Caco-2 (cell line): Measurements from ENCODE around the gene LRRC7. TPM values are rescaled to one million over a fixed set of nuclear protein-coding genes. Genes with fewer than 3 reads are reported as not detected.

ENCODE experiments used
- BruUV-seq: library from RNA; stranded (reverse); fragments of 400-500 nt; replicated peaks from 2 replicates; lab custom pipeline; 2021; lab: Mats Ljungman, UMichigan
- CTCF ChIA-PET: fragments of 300-600 bp; sonication (Branson Sonifier 250); formaldehyde crosslinking; loops from one replicate; lab custom pipeline; 2022; ENCODE audit warnings: antibody characterized with exemption; lab: Charles Lee
- POLR2A ChIA-PET: fragments of 300-600 bp; sonication (Branson Sonifier 250); formaldehyde crosslinking; loops from one replicate; lab custom pipeline; 2022; ENCODE audit warnings: antibody characterized with exemption; lab: Charles Lee
- DNase-seq, 2 experiments: peaks; one replicate each; pipeline versions ENCODE4 v3.0.0 to v3.0.0-alpha.2; 2020 to 2022
- H3K27me3 ChIP-seq: replicated peaks from 2 replicates; pipeline ENCODE4 v1.6.0; 2011; ENCODE audit warnings: low read length; ENCODE audit not compliant: control insufficient read depth, insufficient read depth
- H3K36me3 ChIP-seq: 2 replicates; pipeline ENCODE4 v1.5.1; 2011; ENCODE audit warnings: low read length; ENCODE audit not compliant: control insufficient read depth, insufficient read depth
- H3K4me1 ChIP-seq: fragments of 250-450 bp; sonication (Bioruptor Pico); 2 replicates; pipeline ENCODE4 v1.5.1; 2020; ENCODE audit warnings: mild to moderate bottlenecking
- H3K4me3 ChIP-seq: 2 replicates; pipeline ENCODE4 v1.5.1; 2011; ENCODE audit warnings: low read depth, mild to moderate bottlenecking, control low read depth, low read length
- H3K9me3 ChIP-seq: fragments of 250-450 bp; sonication (Bioruptor Pico); 2 replicates; pipeline ENCODE4 v1.5.1; 2020; ENCODE audit warnings: mild to moderate bottlenecking, moderate library complexity
- H3K27ac Mint-ChIP-seq: one replicate; pipeline ENCODE4 v1.8.0; 2022; ENCODE audit warnings: mixed read lengths; ENCODE audit not compliant: unreplicated experiment
- H3K27me3 Mint-ChIP-seq: one replicate; pipeline ENCODE4 v1.8.0; 2022; ENCODE audit warnings: mixed read lengths; ENCODE audit not compliant: insufficient read depth, unreplicated experiment
- H3K36me3 Mint-ChIP-seq: one replicate; pipeline ENCODE4 v1.8.0; 2022; ENCODE audit warnings: mild to moderate bottlenecking, mixed read lengths; ENCODE audit not compliant: insufficient read depth, unreplicated experiment
- H3K4me1 Mint-ChIP-seq: one replicate; pipeline ENCODE4 v1.8.0; 2022; ENCODE audit warnings: low read depth, mixed read lengths; ENCODE audit not compliant: unreplicated experiment
- H3K4me3 Mint-ChIP-seq: one replicate; pipeline ENCODE4 v1.8.0; 2022; ENCODE audit warnings: mild to moderate bottlenecking, moderate library complexity, mixed read lengths; ENCODE audit not compliant: unreplicated experiment
- H3K9me3 Mint-ChIP-seq: one replicate; pipeline ENCODE4 v1.8.0; 2022; ENCODE audit warnings: mixed read lengths; ENCODE audit not compliant: unreplicated experiment
- CTCF ChIP-seq, 2 experiments: fragments of 200-600 bp in 1 of 2; IDR thresholded peaks; 1 replicate in 1 of 2; 2 replicates in 1 of 2; pipeline versions ENCODE4 v1.5.1 to v1.8.0; 2011 to 2022; ENCODE audit warnings: antibody characterized with exemption in 1 of 2, control low read depth in 1 of 2, inconsistent platforms in 1 of 2, low read depth in 1 of 2, low read length in 1 of 2, mild to moderate bottlenecking in 1 of 2, moderate library complexity in 1 of 2; ENCODE audit not compliant: insufficient read depth in 1 of 2, severe bottlenecking in 1 of 2, unreplicated experiment in 1 of 2
- intact Hi-C: fragments of 100-400 bp; cut with micrococcal nuclease; formaldehyde crosslinking; loops from one replicate; pipeline ENCODE4 v1.10.0; 2022; ENCODE audit not compliant: unreplicated experiment
- total RNA-seq: library from RNA; stranded (reverse); gene quantifications from 2 replicates; pipeline ENCODE4 v1.2.3, GENCODE V29; 2022

The LRRC7 gene
- total RNA-seq, 1 experiment from 2014 or later: 8.5 TPM

- Histone ChIP-seq H3K4me1 (no peaks in the 10 kb centered on the region), H3K27me3 (no peaks in the 10 kb centered on the region), H3K4me3 (no peak overlapping the region), H3K36me3 (no peaks in the 10 kb centered on the region), H3K9me3 (no peaks in the 10 kb centered on the region)
- H3K27ac Mint-ChIP-seq: no peak overlapping the region
- H3K4me1 Mint-ChIP-seq: no peaks in the 10 kb centered on the region
- CTCF ChIA-PET: no interaction called here
- BruUV-seq: no TSS peak
- POLR2A ChIA-PET: no interaction called here
- no peak overlapping the region for H3K4me3 Mint-ChIP-seq
- no peak for DNase-seq
- no peak for TF ChIP-seq CTCF (IDR thresholded peaks at IDR 0.05; ENCODE audit: insufficient read depth in 1 of 2, low read depth in 1 of 2, low read length in 1 of 2, severe bottlenecking in 1 of 2, unreplicated experiment in 1 of 2)
- no peaks in the 10 kb centered on the region for H3K27me3 Mint-ChIP-seq
- peaks cover 8% of the 10 kb centered on the region for H3K9me3 Mint-ChIP-seq
- intact Hi-C loops: no loop called here
- H3K36me3 Mint-ChIP-seq: no peaks in the 10 kb centered on the region
Observed at GRCh38 chr1:69638673-69639072, 71.0 kb downstream of the LRRC7 start.

- BruUV-seq: no TSS peak
- Histone ChIP-seq H3K4me1 (no peaks in the 10 kb centered on the region), H3K4me3 (no peak overlapping the region), H3K27me3 (no peaks in the 10 kb centered on the region), H3K36me3 (no peaks in the 10 kb centered on the region), H3K9me3 (no peaks in the 10 kb centered on the region)
- H3K27ac Mint-ChIP-seq: no peak overlapping the region
- H3K4me1 Mint-ChIP-seq: no peaks in the 10 kb centered on the region
- CTCF ChIA-PET: no interaction called here
- H3K9me3 Mint-ChIP-seq: peaks cover 8% of the 10 kb centered on the region
- no peaks in the 10 kb centered on the region for H3K27me3 Mint-ChIP-seq
- intact Hi-C loops: no loop called here
- no peak overlapping the region for H3K4me3 Mint-ChIP-seq
- no peak for DNase-seq
- H3K36me3 Mint-ChIP-seq: no peaks in the 10 kb centered on the region
- POLR2A ChIA-PET: no interaction called here
- no peak for TF ChIP-seq CTCF (IDR thresholded peaks at IDR 0.05; ENCODE audit: insufficient read depth in 1 of 2, low read depth in 1 of 2, low read length in 1 of 2, severe bottlenecking in 1 of 2, unreplicated experiment in 1 of 2)
Observed at GRCh38 chr1:69639159-69639558, 71.4 kb downstream of the LRRC7 start.

- no peaks in the 10 kb centered on the region for H3K4me1 ChIP-seq
- H3K27ac Mint-ChIP-seq: no peak overlapping the region
- intact Hi-C loops: no loop called here
- BruUV-seq: no TSS peak
- no peaks in the 10 kb centered on the region for H3K36me3 Mint-ChIP-seq
- no peaks in the 10 kb centered on the region for H3K4me1 Mint-ChIP-seq
- POLR2A ChIA-PET: no interaction called here
- H3K27me3 Mint-ChIP-seq: no peaks in the 10 kb centered on the region
- H3K36me3 ChIP-seq: no peaks in the 10 kb centered on the region
- H3K9me3 ChIP-seq: no peaks in the 10 kb centered on the region
- TF ChIP-seq CTCF (IDR thresholded peaks at IDR 0.05; ENCODE audit: insufficient read depth in 1 of 2, low read depth in 1 of 2, low read length in 1 of 2, severe bottlenecking in 1 of 2, unreplicated experiment in 1 of 2): no peak
- H3K9me3 Mint-ChIP-seq: peaks cover 8% of the 10 kb centered on the region
- CTCF ChIA-PET: no interaction called here
- no peaks in the 10 kb centered on the region for H3K27me3 ChIP-seq
- no peak overlapping the region for H3K4me3 Mint-ChIP-seq
- no peak for DNase-seq
- no peak overlapping the region for H3K4me3 ChIP-seq
Observed at GRCh38 chr1:69643266-69643665, 75.5 kb downstream of the LRRC7 start.
